DMS79 treated with DMSO at 0.1 percent for 48 hours (cell line): ENCODE results near the gene CCDC6.
"Not testable (repeated sequence)": the region's sequence is repeated elsewhere in the genome, so short reads cannot be mapped to it uniquely, and the experiment has no call there.

Experiments
- DNase-seq: peaks from one replicate; lab custom pipeline; 2025; lab: John Stamatoyannopoulos, UW

The CCDC6 gene

GRCh38 chr10:59905731-59906416 is 482 bp downstream of the CCDC6 start:
- no peak for DNase-seq

- DNase-seq = no peak
Observed at GRCh38 chr10:59905066-59905730, 1.2 kb downstream of the CCDC6 start.

- no peak for DNase-seq
Observed at GRCh38 chr10:59904426-59905065, 1.8 kb downstream of the CCDC6 start.

GRCh38 chr10:59903871-59904270 is 2.5 kb downstream of the CCDC6 start:
- no peak for DNase-seq

GRCh38 chr10:59902016-59902415 is 4.3 kb downstream of the CCDC6 start:
- DNase-seq = no peak

GRCh38 chr10:59901470-59901869 is 4.9 kb downstream of the CCDC6 start:
- DNase-seq = no peak

GRCh38 chr10:59900048-59900727 is 6.2 kb downstream of the CCDC6 start:
- DNase-seq = no peak

- no peak for DNase-seq
Observed at GRCh38 chr10:59898125-59898835, 8.1 kb downstream of the CCDC6 start.

- no peak for DNase-seq
Observed at GRCh38 chr10:59896191-59896590, 10.2 kb downstream of the CCDC6 start.

- DNase-seq = no peak
Observed at GRCh38 chr10:59895629-59896116, 10.7 kb downstream of the CCDC6 start.

GRCh38 chr10:59894114-59894513 is 12.2 kb downstream of the CCDC6 start:
- DNase-seq = no peak

- DNase-seq = no peak
Observed at GRCh38 chr10:59892697-59893096, 13.7 kb downstream of the CCDC6 start.

- DNase-seq = no peak
Observed at GRCh38 chr10:59891936-59892335, 14.4 kb downstream of the CCDC6 start.

- no peak for DNase-seq
Observed at GRCh38 chr10:59891349-59891748, 15.0 kb downstream of the CCDC6 start.

GRCh38 chr10:59888781-59889435 is 17.4 kb downstream of the CCDC6 start:
- DNase-seq = no peak

- DNase-seq = no peak
Observed at GRCh38 chr10:59887972-59888640, 18.2 kb downstream of the CCDC6 start.

GRCh38 chr10:59887006-59887405 is 19.4 kb downstream of the CCDC6 start:
- DNase-seq = no peak

GRCh38 chr10:59885430-59886134 is 20.8 kb downstream of the CCDC6 start:
- DNase-seq = no peak

GRCh38 chr10:59884893-59885292 is 21.5 kb downstream of the CCDC6 start:
- not testable (repeated sequence) for DNase-seq

- no peak for DNase-seq
Observed at GRCh38 chr10:59881640-59882039, 24.7 kb downstream of the CCDC6 start.
